ENCODE results near the gene SH3BP4.

- TF ChIP-seq POLR2A (IDR thresholded peaks at IDR 0.05; ENCODE audit: low read length) (no peak), GATA1 (IDR thresholded peaks at IDR 0.05; ENCODE audit: low read depth, low read length) (no peak)
These were observed 11.8 kb upstream of the SH3BP4 start for GRCh38 chr2:234939996-234940395.

All from erythroblast (primary cell).